Activated naive CD4-positive, alpha-beta T cell treated with Interleukin-2 at 50 U/mL for 16 hours (primary cell): ENCODE data around the gene ELAVL4.

ENCODE experiments used
- DNase-seq: peaks from one replicate; pipeline ENCODE4 v3.0.0-alpha.2; 2020

Gene ELAVL4

GRCh38 chr1:50108497-50109059 lies at the start of gene ELAVL4:
ELAVL4 (plus strand) TSS chr1:50108920; CDS start chr1:50109190, 270 bp downstream.
- no peak for DNase-seq

- DNase-seq, result no peak
Observed at GRCh38 chr1:50060279-50060678, 48.4 kb upstream of the ELAVL4 start.

DNA sequence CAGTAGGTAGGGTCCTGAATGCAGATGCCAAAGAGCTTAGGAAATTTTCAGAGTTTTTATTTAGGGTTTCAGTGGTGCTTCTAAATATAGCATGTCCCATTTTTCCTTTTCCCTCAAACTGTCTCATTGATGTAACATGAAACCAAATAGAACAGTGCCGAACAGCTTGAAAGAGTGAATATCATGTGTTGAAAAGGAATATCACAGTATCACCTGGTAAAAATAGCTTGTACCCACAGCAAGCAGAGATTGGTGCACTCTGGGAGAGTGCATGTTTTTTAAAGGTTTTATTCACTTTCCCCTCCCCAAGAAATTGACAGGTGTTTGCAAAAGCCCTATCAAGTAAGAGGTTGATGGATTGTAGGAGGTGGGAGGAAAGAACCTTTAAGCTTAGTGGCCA lies 41.9 kb upstream of the ELAVL4 start:
- DNase-seq, result no peak

- DNase-seq, result no peak
Observed at GRCh38 chr1:50074931-50075330, 33.8 kb upstream of the ELAVL4 start.

DNA sequence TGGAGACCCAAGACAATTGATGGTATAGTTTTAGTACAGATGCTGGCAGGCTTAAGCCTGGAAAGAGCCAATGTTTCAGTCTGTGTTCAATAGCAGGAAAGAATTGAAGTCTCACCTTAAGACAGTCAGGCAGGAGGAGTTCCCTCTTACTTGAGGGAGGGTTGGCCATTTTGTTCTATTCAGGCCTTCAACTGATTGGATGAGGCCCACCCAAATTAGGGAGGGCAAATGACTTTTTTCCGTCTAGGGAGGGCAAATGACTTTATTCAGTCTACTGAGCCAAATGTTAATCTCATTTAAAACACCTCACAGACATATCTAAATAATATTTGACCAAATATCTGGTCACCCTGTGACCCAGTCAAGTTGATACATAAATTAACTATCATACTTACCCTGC lies 31.4 kb upstream of the ELAVL4 start:
- DNase-seq, result no peak

DNA sequence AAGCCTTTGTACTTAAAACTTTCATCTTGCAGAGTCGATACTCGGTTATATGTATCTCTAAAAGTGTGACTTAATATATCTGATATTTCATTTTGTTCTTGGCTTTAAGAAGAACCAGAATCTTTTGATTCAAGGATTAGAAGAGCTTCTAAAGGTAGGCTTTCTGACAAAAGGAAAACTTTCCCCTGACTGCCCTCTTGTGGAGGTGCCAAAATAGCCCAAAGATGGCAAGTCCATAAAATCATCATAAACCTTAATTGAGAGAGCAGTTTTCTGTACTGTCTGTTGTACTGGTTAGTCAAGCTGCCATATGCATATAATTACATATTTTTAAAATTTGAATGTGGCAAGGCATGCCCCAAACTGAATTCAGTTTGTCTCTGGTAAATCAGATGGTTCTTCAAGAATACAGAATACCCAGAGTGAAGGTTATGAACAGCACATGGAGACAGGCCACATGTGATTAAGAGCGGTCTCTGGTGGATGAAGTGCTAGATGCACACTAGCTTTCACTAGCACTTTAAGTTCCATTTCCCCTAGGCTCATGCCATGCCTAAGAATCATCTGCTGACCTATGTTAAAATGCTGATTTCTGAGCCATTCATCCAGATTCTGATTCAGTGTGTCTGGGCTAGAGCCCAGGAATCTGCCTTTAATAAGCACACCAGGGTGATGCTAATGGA lies 27.7 kb upstream of the ELAVL4 start:
- DNase-seq, result no peak

- DNase-seq, result no peak
Observed at GRCh38 chr1:50084389-50084788, 24.3 kb upstream of the ELAVL4 start.

DNA sequence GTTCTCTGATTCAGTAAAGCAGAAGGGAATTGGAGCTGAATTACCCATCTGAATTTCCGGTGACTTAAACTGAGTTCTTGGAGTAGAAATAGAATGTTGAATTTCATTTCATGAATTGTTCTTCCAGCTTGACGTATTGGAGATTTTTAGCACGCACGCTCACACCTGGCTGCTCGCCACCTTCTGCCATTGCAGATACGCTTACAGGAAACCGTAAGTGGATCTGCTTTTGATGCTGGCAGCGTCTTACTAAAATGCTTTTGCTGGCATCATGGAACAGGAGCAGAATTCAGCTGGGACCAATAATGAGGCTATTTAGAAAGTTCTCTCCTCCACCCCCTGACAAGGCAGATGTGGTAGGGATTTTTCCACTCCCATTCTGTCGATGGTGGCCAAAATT lies 17.7 kb upstream of the ELAVL4 start:
- DNase-seq, result no peak

DNA sequence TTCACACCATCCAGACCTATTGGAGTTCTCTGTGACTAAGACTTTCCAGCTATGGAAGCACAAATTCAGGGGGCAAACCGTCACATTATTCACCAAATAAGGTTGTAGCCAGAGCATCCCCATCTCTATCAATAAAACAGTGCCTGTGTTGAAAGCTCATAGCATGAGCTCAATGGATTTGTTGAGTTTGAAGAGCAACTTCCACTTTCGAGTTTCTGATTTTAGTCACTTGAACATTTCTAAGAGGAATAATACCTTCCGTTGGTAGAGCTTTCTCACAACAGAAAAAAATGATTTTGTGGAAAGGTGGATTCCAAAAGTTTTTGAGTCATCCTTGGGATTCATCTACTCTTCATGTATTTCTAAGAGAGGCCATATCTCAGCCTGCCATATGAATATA lies 13.0 kb upstream of the ELAVL4 start:
- no peak for DNase-seq

DNA sequence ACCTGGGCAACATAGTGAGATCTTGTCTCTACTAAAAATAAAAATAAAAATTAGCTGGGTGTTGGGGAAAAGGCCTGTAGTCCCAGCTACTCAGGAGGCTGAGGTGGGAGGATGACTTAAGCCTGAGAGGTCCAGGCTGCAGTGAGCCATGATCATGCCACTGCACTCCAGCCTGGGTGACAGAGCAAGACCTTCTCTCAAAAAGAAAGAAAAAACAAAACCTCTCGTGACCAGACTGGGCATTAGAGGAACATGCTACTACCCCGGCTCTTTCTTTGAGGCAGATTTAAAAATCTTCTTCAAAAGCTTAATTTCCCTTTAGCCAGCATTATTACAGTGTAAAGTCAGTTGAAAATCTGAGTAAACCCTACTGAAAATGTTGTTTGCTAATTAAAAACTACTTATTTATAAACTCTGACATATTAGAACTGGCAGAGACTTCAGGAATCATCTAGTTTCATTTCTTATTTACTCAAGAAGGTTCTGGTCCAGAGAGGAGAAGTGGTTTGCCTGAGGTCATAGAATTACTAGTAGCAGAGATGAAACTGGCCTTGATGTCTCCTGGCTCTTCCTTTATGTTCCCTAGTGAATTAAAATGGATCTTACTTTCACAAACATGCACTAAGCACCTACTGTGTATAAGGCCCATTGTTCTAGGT lies 11.6 kb upstream of the ELAVL4 start:
- no peak for DNase-seq

- DNase-seq, result no peak
Observed at GRCh38 chr1:50097791-50098190, 10.9 kb upstream of the ELAVL4 start.

GRCh38 chr1:50098591-50099021 lies 10.1 kb upstream of the ELAVL4 start:
- DNase-seq, result no peak

DNA sequence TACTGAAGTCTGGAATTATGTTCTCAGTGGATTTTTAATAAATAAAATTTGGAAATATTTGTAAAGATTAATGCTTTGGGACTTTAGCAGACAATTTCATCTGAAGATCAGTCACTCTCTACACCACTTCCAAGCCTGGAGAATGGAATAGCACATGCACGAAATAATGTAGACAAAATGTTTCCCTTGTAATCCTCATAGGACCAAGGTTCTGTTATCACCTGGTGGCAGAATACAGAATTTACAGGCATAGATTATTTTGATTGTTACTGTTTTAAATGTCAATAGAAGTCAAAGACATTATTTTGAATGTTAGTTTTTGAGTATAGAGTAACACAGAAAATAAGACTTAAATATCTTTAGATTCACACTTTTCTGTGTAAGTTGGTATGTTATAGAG lies 9.1 kb upstream of the ELAVL4 start:
- DNase-seq, result no peak

DNA sequence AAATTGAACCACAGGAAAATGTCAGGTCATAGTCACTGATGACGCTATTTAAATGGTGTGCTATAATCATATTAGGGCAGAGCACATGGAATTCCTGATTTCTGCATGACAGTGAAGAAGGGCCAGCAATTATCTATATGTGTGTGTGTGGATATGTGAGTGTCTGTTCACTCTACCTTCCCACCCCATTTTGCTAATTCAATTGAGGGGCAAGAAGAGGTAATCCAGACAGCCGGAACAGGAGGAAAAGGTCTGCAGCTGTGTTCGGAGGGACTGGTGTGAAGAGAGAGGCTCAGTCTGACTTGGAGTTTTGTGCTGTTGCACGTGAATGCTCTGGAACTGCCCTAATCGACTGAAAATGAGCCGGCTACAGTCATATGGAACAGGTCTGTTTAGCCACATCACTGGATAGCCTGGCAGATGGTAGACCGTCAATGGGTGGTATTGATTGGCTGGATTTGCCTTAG lies 5.1 kb upstream of the ELAVL4 start:
- DNase-seq, result no peak

- no peak for DNase-seq
Observed at GRCh38 chr1:50105433-50105832, 3.3 kb upstream of the ELAVL4 start.

DNA sequence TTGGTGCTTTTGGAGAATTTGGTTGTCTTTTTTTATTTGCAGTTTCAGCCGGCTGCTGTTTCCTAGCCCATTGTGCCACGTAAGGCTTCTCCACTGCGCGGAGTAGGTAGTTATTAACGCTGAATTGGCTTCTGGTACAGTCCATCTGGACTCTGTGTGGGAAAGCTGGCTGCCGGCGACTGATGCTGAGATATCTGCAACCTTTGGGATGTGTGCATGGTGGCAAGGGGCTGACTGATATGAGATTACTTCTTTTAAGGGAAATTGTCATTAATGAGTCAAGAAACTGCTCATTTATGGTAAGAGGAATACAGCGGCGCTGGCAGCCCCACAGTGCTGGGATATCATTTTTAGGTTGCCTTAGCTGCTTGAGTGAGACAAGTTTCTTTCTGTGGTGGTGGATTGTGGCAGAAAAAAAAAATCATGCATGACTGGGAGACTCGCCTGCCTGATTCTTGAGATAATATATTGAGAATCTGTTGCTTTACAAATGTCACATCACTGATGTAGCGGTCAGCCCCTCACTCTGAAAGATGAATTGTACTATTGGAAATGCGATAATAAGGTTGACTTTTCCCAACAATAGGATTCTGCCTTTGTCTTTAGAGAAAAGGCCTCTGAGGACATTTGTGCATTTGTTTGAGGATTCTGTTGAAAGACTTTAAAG lies 2.5 kb upstream of the ELAVL4 start:
- no peak for DNase-seq

DNA sequence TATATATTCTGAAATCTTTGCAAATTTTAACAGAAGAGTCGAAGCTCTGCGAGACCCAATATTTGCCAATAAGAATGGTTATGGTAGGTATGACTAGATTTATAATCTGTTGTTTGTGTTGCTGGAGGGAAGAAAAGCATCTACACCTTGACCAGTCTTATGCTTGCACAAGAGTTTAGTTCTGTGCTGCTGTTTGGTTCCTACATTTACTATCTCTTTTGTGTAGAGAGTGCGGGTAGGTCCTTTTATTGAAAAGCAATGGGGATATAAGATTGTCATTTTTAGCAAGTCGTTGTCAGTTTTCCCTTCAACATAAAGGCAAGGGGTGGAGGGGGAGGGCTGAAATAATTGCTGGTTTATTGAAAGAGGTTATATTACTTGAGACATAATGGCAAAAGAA lies 396 bp downstream of the ELAVL4 start:
- DNase-seq, result no peak

DNA sequence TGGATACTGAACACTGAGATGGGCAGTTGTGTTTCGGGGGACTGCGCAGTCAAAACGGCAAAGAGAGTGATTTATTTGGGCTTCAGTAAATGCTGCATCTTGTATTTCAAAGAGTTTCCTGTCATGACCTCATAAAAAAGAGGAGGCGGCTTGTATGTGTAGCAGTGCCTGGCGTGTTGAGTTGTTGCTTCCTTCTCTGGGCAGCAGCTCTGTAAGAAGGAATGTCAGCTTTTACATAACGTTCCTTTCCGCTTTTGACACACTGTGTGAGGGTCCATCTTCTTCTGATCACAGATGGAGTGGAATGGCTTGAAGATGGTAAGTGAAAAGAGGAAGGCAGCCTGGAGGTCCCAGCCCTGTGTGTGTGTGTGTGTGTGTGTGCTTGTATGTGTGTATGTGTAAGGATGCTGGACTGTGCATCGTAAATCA lies 941 bp downstream of the ELAVL4 start:
- no peak for DNase-seq

- DNase-seq, result no peak
Observed at GRCh38 chr1:50110151-50110550, 1.4 kb downstream of the ELAVL4 start.

- no peak for DNase-seq
Observed at GRCh38 chr1:50110656-50111055, 1.9 kb downstream of the ELAVL4 start.

DNA sequence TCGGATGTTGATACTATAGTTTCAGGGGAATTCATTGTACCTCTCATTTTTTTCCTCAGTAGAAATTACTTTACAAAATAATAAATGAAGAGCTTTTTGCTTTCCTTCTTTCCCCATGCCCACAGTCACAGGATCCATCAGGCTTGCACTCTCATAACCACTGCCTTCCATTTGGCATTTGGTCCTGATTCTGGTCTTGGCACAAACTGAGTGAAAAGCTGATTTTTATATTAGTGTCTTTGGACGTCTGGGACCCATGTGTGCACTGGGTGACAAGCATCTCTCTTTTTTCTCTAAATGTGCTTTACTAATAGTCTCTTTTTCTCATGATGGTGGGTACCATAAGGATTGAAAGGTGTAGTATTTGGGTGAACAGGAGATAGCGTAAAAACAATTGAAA lies 2.8 kb downstream of the ELAVL4 start:
- no peak for DNase-seq

DNA sequence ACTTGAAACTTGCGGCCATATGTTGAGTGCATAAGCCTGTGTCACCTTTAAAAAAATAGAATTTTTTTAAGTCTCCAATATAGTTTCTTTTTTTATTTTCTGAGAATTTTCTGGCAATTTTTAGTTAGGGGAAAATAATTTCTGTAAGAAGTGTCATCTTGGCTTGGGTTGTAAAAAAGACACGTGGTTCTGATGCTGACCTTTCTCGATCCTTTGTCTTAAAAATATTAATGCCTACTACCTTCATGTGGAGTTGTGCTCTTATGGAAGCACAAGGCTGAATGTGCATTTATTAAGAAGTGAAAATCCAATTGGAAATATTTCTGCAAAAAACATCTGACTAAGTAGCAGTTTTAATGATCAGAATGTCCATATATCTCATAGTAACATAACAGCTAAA lies 3.5 kb downstream of the ELAVL4 start:
- DNase-seq, result no peak

- DNase-seq, result no peak
Observed at GRCh38 chr1:50123071-50123470, 14.4 kb downstream of the ELAVL4 start.
